ENCODE results near the gene ATAD3C. TPM values are rescaled to one million over a fixed set of nuclear protein-coding genes. Genes with fewer than 3 reads are reported as not detected.
"Not testable (repeated sequence)": the region's sequence is repeated elsewhere in the genome, so short reads cannot be mapped to it uniquely, and the experiment has no call there.

ATAD3C gene
- total RNA-seq, 1 donor from 2014 or later: 0.62 TPM

DNA sequence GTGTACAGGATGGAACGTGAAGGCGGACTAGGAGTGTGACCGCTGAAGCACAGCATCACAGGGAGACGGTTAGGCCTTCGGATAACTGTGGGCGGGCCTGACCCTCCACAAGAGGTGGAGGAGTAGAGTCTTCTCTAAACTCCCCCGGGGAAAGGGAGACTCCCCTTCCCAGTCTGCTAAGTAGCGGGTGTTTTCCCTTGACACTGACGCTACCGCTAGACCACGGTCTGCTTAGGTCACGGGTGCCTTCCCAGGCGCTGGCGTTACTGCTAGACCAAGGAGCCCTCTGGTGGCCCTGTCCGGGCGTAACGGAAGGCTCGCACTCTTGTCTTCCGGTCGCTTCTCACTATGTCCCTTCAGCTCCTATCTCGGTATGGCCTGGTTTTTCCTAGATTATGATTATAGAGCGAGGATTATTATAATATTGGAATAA is 55.9 kb downstream of the ATAD3C start:
- H3K27me3 Mint-ChIP-seq (ENCODE audit: low read depth); DNase-seq (ENCODE audit: low spot score); H3K36me3 Mint-ChIP-seq (ENCODE audit: low read depth); intact Hi-C loops (cut with micrococcal nuclease); H3K9me3 Mint-ChIP-seq: not testable (repeated sequence)
- Mint-ChIP-seq H3K4me1 (ENCODE audit: low read depth) (peaks cover 13% of the 10 kb centered on the region), H3K27ac (peak overlapping the region; percentile 95), H3K4me3 (ENCODE audit: low read depth) (peak overlapping the region; percentile 64)

DNA sequence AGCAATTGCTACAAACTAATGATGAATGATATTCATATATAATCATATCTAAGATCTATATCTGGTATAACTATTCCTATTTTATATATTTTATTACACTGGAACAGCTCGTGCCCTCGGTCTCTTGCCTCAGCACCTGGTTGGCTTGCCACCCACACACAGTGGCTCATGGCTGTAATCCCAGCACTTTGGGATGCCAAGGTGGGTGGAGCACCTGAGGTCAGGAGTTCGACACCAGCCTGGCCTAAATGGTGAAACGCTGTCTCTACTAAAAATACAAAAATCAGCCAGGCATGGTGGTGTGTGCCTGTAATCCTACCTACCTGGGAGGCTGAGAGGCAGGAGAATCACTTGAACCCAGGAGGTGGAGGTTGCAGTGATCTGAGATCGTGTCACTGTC is 56.3 kb downstream of the ATAD3C start:
- H3K27me3 Mint-ChIP-seq (ENCODE audit: low read depth); DNase-seq (ENCODE audit: low spot score); H3K36me3 Mint-ChIP-seq (ENCODE audit: low read depth); intact Hi-C loops (cut with micrococcal nuclease); H3K4me3 Mint-ChIP-seq (ENCODE audit: low read depth); H3K9me3 Mint-ChIP-seq: not testable (repeated sequence)
- Mint-ChIP-seq H3K4me1 (ENCODE audit: low read depth) (peaks cover 15% of the 10 kb centered on the region), H3K27ac (peak overlapping the region; percentile 95)

- intact Hi-C loops (cut with micrococcal nuclease): no loop called here
- Mint-ChIP-seq H3K9me3 (no peaks in the 10 kb centered on the region), H3K36me3 (ENCODE audit: low read depth) (no peaks in the 10 kb centered on the region), H3K4me3 (ENCODE audit: low read depth) (no peak overlapping the region), H3K4me1 (ENCODE audit: low read depth) (peaks cover 19% of the 10 kb centered on the region), H3K27ac (no peak overlapping the region), H3K27me3 (ENCODE audit: low read depth) (no peaks in the 10 kb centered on the region)
- no peak for DNase-seq (ENCODE audit: low spot score)
Observed at GRCh38 chr1:1507305-1507704, 57.8 kb downstream of the ATAD3C start.

DNA sequence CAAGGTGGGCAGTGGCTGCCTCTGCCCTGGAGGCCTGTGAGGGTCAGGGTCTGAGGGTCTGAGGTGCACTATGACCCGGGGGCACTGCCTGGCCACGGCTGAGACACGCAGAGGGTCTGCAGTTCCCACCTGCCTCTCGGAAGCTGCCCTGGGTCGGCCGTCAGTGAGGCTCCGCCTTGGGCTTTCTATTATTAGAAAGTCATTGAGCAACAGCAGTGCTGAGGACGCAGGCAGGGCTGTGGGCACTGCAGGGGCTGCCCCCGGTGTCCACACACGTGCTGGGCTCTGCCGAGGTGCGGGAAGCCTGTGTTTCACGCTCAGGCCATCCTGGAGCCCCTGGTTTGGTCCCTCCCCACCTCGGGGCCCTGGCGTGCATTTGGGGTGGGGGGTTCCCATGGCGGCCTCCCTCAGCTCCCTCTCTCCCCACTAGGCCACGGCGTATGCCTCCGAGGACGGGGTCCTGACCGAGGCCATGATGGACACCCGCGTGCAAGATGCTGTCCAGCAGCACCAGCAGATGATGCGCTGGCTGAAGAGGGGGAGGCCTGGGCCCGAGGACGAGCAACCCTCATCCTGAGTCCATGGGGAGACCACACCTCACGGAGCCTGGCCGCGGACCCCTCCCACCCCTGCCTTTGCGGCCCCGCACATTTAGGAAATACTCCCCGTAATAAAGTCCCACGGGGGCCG is 59.4 kb downstream of the ATAD3C start:
- H3K27me3 Mint-ChIP-seq (ENCODE audit: low read depth); H3K4me3 Mint-ChIP-seq (ENCODE audit: low read depth); H3K9me3 Mint-ChIP-seq; intact Hi-C loops (cut with micrococcal nuclease); H3K27ac Mint-ChIP-seq; H3K36me3 Mint-ChIP-seq (ENCODE audit: low read depth); DNase-seq (ENCODE audit: low spot score): not testable (repeated sequence)
- peaks cover 21% of the 10 kb centered on the region for H3K4me1 Mint-ChIP-seq (ENCODE audit: low read depth)

GRCh38 chr1:1509465-1509850 is 60.0 kb downstream of the ATAD3C start:
- H3K36me3 Mint-ChIP-seq (ENCODE audit: low read depth); H3K9me3 Mint-ChIP-seq; H3K27ac Mint-ChIP-seq; H3K27me3 Mint-ChIP-seq (ENCODE audit: low read depth); intact Hi-C loops (cut with micrococcal nuclease); DNase-seq (ENCODE audit: low spot score); H3K4me3 Mint-ChIP-seq (ENCODE audit: low read depth): not testable (repeated sequence)
- peaks cover 21% of the 10 kb centered on the region for H3K4me1 Mint-ChIP-seq (ENCODE audit: low read depth)

DNA sequence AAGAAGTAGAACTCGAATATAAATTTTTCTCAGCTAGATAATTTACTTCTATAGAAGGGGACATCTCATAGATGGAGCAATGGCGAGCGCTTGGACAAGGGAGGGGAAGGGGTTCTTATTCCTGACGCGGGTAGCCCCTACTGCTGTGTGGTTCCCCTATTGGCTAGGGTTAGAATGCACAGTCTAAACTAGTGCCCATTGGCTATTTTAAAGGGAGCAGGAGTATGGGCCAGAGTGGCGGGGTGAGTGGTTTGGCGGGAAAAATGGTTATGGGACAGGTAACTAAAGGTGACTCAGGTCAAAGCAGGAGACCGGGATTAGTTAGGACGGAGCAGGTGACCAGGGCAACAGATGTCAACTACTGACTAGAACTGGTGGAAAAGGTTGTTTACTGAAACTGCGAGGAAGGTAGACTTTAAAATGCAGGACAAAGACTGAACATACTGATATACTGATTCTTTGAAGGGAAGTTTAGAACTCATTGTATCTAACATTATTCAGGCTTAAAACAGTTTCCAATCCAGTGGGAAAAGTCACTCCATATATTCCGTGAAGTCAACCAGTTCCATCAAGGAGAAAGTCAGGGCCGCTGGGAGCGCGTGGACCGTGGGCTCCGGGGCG is 61.5 kb downstream of the ATAD3C start:
- intact Hi-C loops (cut with micrococcal nuclease): loop anchor here (1.0 kb wide), 1 partner anchor 40 kb away; the partner anchor contains the start of gene ATAD3B
- Mint-ChIP-seq H3K27ac (peak overlapping the region; percentile 88), H3K27me3 (ENCODE audit: low read depth) (no peaks in the 10 kb centered on the region), H3K4me1 (ENCODE audit: low read depth) (peaks cover 11% of the 10 kb centered on the region), H3K4me3 (ENCODE audit: low read depth) (peak overlapping the region; percentile 87), H3K9me3 (no peaks in the 10 kb centered on the region), H3K36me3 (ENCODE audit: low read depth) (peaks cover 6% of the 10 kb centered on the region)
- DNase-seq (ENCODE audit: low spot score): peak; percentile 13

- Mint-ChIP-seq H3K4me1 (ENCODE audit: low read depth) (peaks cover 11% of the 10 kb centered on the region), H3K27me3 (ENCODE audit: low read depth) (no peaks in the 10 kb centered on the region), H3K27ac (peak within 1 kb of the TSS; percentile 88), H3K4me3 (ENCODE audit: low read depth) (peak within 1 kb of the TSS; percentile 87), H3K36me3 (ENCODE audit: low read depth) (peaks cover 6% of the 10 kb centered on the region), H3K9me3 (no peaks in the 10 kb centered on the region)
- peak; percentile 94 for DNase-seq (ENCODE audit: low spot score)
- intact Hi-C loops (cut with micrococcal nuclease): loop anchor here (1.0 kb wide), 1 partner anchor 40 kb away; the partner anchor contains the start of gene ATAD3B
Observed at GRCh38 chr1:1511533-1512285, 62.2 kb downstream of the ATAD3C start, which contains the start of gene ATAD3A. ATAD3A (plus strand) TSS chr1:1512162; CDS start chr1:1512269, 107 bp downstream.

- intact Hi-C loops (cut with micrococcal nuclease); H3K36me3 Mint-ChIP-seq (ENCODE audit: low read depth); H3K27ac Mint-ChIP-seq; H3K4me1 Mint-ChIP-seq (ENCODE audit: low read depth); H3K9me3 Mint-ChIP-seq; H3K27me3 Mint-ChIP-seq (ENCODE audit: low read depth): not testable (repeated sequence)
- peak overlapping the region; percentile 73 for H3K4me3 Mint-ChIP-seq (ENCODE audit: low read depth)
- peak; percentile 31 for DNase-seq (ENCODE audit: low spot score)
Observed at GRCh38 chr1:1512425-1512824, 62.9 kb downstream of the ATAD3C start.

GRCh38 chr1:1513675-1514074 is 64.2 kb downstream of the ATAD3C start:
- H3K9me3 Mint-ChIP-seq; H3K4me1 Mint-ChIP-seq (ENCODE audit: low read depth); H3K27me3 Mint-ChIP-seq (ENCODE audit: low read depth); DNase-seq (ENCODE audit: low spot score); H3K27ac Mint-ChIP-seq; intact Hi-C loops (cut with micrococcal nuclease): not testable (repeated sequence)
- peaks cover 16% of the 10 kb centered on the region for H3K36me3 Mint-ChIP-seq (ENCODE audit: low read depth)
- peak overlapping the region; percentile 75 for H3K4me3 Mint-ChIP-seq (ENCODE audit: low read depth)

GRCh38 chr1:1514376-1514775 is 64.9 kb downstream of the ATAD3C start:
- H3K4me1 Mint-ChIP-seq (ENCODE audit: low read depth); intact Hi-C loops (cut with micrococcal nuclease); H3K27ac Mint-ChIP-seq; DNase-seq (ENCODE audit: low spot score); H3K27me3 Mint-ChIP-seq (ENCODE audit: low read depth); H3K4me3 Mint-ChIP-seq (ENCODE audit: low read depth); H3K9me3 Mint-ChIP-seq: not testable (repeated sequence)
- H3K36me3 Mint-ChIP-seq (ENCODE audit: low read depth): peaks cover 19% of the 10 kb centered on the region

- H3K4me3 Mint-ChIP-seq (ENCODE audit: low read depth); H3K27ac Mint-ChIP-seq; H3K4me1 Mint-ChIP-seq (ENCODE audit: low read depth); DNase-seq (ENCODE audit: low spot score); H3K27me3 Mint-ChIP-seq (ENCODE audit: low read depth); intact Hi-C loops (cut with micrococcal nuclease); H3K9me3 Mint-ChIP-seq: not testable (repeated sequence)
- H3K36me3 Mint-ChIP-seq (ENCODE audit: low read depth): peaks cover 19% of the 10 kb centered on the region
Observed at GRCh38 chr1:1516923-1517322, 67.4 kb downstream of the ATAD3C start.

DNA sequence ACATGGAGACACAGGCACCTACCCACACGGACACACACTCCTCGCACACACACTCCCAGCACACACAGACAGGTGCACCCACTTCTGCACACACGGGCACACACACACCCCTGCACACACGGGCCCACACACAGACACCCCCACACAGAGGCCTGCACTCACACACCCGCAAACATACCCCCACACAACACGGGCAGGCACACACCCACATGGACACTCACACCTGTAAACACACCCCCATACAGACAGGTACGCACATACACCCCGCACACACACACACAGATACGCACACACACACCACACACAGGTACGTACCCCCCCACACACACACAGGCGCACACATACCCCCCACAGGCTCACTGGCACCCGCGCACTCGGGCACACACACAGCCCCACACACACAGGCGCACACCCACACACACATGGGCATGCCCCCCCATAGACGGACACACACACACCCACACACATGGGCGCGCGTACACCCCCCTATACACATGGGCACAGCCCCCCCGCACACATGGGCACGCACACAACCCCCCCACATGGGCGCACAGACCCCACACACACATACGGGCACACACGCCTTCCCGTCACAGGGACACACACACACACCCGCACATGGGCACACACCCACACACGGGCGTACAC is 68.6 kb downstream of the ATAD3C start:
- DNase-seq (ENCODE audit: low spot score): no peak
- peaks cover 19% of the 10 kb centered on the region for H3K36me3 Mint-ChIP-seq (ENCODE audit: low read depth)
- peaks cover 2% of the 10 kb centered on the region for H3K4me1 Mint-ChIP-seq (ENCODE audit: low read depth)
- no peak overlapping the region for H3K27ac Mint-ChIP-seq
- H3K9me3 Mint-ChIP-seq: no peaks in the 10 kb centered on the region
- no peak overlapping the region for H3K4me3 Mint-ChIP-seq (ENCODE audit: low read depth)
- H3K27me3 Mint-ChIP-seq (ENCODE audit: low read depth): no peaks in the 10 kb centered on the region
- intact Hi-C loops (cut with micrococcal nuclease): no loop called here

Measured in activated T-helper 2 cell treated with anti-CD3 and anti-CD28 coated beads, Interferon-gamma antibody, Interleukin-2, Interleukin-4, amounts not matched to agents 10 μg/mL and 5 μg/mL and 100 μg/mL, durations not matched to agents 14 hours and 24 hours and 36 hours (primary cell).